NCI-H460 (cell line): ENCODE results near the gene GAB2. TPM values are rescaled to one million over a fixed set of nuclear protein-coding genes. Genes with fewer than 3 reads are reported as not detected.
"Not testable (repeated sequence)": the region's sequence is repeated elsewhere in the genome, so short reads cannot be mapped to it uniquely, and the experiment has no call there.

ENCODE experiments used
- DNase-seq: peaks from one replicate; pipeline ENCODE4 v3.0.0-alpha.2; 2016; ENCODE audit warnings: low read depth; ENCODE audit errors: extremely low read depth
- total RNA-seq: library from RNA; depleted of rRNA; stranded (reverse); fragments of >200 nt; shearing (Covaris generic); gene quantifications from 2 replicates; pipeline ENCODE4 v1.2.3, GENCODE V29; 2014

Gene GAB2
- total RNA-seq, 1 experiment from 2014 or later = 2.6 TPM

DNA sequence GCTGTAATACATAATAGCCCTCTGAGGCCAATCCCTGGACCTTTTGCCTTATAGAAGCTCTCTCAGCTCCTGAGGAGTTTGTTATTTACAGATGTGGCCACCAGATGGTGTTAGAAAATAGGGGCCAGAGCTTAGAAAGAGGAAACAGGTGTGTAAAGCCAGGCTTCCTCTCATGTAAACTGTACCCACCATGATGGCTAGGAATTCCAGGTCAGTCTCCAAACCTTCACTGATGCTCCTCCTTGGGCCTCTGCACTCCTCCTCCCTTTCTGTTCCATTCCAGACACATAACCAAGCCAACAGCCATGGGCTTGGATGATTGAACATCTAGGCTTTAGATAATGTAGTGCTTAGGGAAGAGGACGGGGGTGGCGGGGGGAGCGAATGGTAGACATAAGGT lies 189.2 kb downstream of the GAB2 start:
- DNase-seq = peak; percentile 19

DNA sequence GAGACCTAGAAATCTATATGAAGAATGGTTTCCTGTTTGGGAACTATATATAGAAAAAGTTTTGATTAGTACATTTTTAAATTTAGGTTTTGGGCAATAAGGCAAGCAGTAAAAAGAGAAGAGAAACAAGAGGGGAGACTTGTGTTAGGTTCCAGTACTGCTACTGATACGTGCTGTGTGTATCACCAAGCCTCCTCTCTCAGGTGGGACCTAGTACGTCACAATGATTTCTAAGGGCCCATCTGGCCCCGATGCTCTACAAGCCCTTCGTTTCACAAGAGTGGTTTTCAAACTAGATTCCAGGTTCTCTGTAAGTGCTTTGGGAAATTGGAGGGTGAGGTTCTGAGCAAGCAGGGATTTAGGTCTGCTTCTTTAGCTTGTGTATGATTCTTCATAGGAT lies 189.7 kb downstream of the GAB2 start:
- DNase-seq = no peak

DNA sequence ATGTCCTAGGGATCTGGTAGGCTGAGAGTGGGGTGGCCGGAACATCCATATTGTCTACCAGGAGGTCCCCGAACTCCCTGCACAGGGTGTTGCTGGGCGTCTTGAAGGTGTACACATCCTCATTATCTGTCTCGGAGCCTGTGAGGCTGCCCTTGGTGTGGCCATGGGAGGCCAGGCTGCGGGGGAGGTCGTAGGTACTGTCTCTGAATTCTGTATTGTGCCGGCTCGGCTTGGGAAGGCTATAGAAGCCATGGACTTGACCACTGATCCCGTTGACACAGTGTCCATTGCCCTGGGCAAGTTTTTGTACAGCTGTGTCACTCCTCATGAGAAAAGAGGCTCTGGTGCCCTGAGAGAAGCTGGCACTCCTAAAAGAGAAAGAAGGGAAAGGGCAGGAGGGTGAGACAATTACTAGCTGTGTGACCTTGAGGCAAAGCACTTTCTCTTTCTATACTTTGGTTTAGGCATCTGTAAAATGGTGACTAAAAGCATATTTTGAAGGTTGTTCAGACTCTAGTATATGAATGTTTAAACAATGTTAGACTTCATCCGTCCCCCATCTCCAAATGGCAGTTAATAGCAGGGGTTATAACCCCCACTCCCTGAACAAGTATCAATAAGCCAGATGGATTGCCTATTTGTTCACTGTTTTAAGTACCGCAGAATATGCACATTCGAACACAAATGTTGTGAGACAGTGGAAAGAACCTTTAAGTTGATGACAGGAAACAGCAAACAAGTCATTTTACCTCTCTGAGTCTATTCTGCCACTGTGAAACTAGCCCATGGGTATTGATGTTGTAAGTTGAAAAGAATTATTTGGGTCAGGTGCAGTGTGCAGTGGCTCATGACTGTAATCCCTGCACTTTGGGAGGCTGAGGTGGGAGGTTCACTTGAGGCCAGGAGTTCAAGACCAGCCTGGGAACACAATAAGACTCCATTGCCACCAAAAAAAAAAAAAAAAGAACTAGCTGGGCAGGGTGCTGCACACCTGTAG lies 190.6 kb downstream of the GAB2 start:
- DNase-seq = no peak

DNA sequence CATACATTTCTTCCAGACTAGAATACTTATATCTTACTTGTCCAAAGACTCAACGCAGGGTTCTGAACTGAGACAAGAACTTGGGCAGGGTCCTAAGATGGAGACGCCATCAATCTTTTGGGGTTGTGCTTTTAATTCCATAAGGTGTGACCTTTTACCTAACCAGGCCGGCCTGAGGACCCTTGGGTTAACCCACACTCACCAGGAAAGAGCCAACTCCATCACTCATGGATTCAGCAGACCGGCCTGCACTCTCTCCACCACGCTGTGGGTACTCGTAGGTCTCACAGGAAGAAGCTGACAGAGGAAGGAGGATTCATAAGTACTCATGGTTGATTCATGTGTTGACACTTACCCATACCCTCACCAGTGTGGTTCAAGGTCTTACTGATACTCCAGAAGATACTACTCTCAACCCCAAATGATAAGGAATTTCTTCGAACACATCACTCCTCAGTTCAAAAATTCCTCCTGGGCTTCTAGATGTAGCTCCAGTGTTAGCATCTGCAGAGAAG lies 192.7 kb downstream of the GAB2 start:
- DNase-seq = no peak

DNA sequence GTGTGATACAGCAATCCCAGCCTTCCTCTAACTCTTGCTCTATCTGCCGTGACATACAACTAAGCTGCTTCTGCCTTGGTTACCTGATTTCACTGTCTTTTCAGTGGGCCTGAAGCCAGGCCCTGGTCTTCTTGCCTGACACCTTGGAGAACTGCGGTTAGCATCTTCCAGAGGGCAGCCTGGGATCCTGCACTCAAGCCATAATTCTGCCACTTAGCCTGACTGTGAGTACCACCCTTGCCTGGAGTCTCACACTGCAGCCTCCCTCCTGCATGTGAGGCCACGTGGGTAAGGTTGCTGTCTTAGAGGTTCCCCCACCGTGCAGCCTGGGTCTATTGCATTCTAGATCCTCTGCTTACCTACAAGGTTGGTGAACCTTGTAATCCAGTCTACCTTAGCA lies 193.1 kb downstream of the GAB2 start:
- DNase-seq = no peak

DNA sequence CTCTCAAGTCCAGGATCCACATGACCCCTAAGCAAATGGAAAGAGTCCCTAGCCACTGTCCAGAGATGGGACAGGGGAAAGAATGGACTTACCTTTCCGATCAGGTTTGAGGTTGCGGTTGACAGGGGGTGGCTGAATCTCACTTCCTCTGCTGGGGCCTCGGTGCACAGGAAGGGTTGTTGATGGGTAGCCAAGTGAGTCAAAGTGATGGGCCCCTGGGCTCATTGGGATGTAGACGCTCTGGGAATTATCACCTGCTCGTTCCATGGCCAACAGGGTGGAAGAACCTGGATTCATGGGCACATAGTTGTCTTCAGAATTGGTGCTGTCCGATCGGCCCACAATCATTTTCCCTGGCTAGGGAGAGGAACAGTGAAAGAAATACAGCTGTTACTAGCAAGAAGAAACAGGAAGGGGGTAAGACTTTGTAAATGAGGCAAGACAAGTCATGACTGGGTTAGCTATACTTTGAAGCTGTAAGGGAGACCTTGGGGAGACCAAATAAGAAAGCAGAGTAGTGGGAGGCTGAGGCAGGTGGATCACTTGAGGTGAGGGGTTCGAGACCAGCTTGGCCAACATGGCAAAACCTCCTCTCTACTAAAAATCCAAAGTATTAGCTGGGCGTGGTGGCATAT lies 194.2 kb downstream of the GAB2 start:
- no peak for DNase-seq

DNA sequence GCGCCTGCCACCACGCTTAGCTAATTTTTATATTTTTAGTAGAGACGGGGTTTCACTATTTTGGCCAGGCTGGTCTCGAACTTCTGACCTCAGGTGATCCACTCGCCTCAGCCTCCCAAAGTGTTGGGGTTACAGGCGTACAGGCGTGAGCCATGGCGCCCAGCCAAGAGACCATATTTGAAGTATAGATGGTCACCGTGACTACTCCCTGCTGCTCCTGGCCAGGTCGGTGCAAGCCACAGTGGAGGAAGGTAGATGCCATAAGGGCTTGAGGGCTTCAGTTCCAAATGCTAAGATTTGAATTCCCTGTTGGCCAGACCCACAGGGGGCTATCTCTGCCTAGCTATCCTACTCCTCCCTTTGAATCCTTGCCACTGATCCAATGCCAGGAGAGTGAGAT lies 194.9 kb downstream of the GAB2 start:
- DNase-seq = not testable (repeated sequence)

DNA sequence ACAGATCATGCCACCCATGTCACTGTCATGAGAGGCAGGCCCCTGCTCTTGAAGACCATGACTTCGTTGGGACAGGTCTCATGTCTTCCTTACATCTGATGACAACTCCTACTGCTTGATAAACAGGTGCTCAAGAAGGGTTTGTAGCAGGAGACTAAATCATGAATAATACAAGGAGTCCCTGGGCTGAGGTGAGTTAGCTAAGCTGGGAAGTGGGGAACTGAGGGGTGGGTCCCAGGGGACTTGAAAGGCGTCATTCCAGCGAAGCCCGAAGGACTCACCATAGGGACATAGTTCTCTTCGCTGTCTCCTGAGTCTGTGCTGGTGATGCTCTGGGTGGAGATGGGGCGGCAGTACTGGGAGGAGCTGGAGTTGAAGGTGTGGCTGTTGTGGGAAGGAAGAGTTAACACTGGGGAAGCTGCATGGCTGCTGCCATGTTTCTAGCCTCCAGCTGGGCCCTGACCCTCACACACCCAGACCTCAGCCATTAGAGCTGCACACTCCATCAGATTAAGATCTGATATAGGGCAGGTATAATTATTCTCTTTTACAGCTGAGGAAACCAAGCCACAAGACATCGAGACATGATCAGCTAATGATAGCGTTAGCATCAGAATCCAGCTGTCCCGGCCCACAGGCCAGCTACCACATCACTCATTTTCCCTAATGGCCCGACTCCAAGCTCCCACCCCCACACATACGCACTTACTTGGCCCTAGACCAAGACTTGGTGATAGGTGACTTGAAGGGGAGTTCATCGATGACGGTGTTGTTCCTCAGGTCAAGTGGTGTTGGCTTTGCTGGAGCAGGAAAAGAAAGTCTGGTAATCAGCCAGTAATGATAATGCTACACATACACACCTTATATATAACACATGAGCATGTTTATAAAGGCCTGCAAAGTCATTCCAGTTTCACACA lies 196.0 kb downstream of the GAB2 start:
- DNase-seq = no peak

DNA sequence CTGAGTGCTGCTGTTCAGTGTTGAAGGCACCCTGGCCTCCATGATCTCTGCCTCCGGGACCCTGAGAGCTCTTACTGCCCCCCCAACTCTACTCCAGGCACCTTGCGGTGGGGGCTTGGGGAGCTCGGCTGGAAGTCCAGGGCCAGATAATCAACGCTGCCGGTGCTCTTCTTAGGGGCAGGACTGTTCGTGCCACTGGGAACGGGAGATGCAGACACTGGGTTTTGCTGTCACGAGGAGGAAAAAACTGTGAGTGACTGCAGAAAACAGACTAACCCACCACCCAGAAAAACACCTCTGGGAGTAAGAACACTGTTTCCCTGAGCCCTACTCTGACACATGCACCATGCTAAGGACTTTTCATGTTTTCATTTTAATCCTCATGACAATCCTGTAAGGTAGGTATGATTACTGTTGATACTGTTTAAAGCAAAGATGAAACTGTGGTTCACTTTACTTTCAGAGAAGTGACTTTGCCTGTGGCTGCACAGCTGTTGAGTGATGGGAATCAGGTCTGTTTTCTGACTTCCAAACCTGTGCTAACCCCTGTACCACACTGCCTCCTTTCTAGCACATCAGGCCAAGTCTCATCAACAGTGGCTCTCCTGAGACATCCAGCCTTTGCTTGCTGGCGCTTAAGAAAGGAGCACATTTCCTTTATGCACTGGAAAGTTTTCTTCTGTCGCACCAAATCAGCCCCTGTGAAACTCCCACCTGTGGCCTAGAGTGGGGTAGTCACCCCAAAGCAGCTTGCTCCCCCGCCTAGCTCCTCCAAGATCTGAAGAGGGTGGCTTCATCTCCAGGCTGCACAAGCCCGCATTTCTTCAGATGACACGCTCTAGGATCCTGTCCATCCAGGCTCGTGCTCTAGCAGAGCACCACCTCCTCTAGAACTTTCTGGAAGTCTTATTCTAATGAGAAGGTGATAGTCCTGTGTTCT lies 197.1 kb downstream of the GAB2 start:
- DNase-seq = no peak

DNA sequence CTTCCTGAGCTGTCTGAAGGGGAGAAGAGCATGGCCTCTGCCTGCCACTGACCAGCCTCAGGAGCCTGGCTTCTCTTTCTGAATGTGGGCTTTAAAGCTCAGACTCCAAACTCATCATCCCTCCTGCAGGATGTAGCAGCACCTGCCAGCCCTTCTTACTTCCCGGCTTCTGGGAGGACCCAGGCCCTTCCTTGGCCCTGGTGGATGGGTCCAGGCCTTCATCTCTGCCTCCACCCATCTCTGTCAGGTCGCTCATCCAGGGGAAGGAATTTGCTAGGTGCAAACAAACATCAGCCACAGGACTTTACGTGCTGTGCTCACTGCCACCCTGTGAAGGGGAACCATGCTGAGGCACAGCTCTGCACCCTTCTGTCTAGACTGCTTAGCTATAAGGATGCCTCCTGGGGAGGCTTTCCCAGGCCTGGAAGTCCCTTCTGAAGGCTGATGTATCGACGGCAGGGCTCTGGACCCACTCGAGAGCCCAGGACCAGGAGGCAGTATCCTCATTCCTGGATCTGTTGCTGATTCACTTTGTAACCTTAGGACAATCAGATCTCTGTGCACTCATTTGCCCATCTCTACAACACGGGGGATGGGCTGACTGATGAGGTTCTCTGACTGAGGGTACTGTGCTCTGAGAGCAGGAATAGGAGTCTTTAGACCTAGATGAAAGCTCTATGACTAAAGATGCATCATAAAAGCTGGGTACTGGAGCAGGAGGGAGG lies 198.0 kb downstream of the GAB2 start:
- DNase-seq = no peak

DNA sequence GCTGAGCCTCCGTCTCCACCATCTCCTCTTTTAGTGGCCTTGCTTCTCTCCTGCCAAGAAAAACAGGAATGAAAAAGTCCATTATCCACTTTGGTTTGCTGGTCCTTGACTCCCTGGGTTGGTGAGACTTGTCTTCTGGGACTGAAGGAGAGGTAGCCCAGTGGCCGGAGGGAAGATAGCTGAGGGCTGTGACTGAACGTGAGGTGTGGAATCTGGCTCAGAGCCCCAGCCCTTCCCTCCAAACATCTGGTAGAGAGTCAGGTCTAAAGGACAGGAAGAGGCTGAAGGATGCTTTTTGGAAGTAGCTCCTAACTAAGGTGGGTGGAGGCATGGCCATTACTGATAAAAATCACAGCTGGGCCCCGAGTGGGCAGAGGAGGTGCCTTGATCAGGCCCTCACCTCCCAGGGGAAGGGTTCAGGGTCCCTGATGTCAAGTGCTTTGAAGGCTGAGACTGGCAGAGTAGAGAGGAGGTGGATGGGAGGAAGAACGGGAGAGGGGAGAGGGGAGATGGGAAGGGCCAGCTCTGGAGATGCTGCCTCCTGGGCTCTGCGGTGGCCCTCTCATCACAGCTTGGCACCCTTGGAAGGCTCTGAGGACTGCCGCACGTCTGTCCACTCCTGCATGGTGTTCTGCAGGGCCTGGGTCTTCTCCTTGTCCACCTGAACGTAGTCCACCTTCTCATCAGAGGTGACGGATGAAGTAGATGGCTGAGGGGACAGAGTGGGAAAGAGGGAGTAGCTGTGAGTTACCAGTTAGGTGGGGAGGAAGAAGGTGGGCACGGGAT lies 198.7 kb downstream of the GAB2 start:
- DNase-seq = no peak

DNA sequence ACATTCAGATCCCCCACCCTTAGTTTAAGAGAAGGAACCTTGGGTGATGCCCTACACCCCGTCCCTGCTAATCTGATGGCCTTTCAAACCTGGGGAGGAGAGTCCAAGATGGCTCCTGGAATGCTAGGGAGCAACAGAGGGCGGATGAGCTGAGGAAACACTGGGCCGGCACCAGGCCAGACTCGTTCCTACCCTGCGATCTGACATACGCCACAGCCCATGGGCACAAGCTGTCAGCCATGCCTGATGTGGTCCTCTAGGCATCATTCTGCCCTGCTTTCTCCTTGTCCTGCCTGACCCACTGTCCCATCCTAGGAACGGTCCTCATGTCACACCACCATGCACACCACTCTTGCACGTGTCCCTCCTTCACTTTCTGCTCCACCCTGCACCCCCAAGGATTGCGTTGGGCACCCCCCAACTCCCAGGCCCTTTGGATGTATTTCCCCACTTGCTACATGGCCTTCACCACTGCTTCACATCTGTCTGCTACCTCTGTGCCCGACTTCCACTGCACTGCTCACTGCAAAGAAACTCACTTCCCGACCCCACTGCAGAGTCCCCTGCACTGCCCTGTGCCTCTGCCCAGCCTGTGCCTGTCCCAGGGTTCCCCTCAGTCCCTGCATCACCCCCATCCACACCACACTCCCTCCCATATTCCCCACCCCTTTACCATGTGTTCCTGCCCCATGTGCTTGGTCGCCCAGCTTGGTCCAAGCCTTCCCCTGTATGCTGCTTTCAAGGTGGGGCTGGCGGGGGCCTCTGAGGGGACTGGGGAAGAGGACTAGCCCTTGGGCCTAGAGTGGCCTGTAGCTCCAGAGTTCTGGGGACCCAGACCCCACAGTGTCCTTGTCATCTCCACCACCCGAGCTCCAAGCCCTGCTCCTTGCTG lies 199.7 kb downstream of the GAB2 start:
- DNase-seq = no peak

DNA sequence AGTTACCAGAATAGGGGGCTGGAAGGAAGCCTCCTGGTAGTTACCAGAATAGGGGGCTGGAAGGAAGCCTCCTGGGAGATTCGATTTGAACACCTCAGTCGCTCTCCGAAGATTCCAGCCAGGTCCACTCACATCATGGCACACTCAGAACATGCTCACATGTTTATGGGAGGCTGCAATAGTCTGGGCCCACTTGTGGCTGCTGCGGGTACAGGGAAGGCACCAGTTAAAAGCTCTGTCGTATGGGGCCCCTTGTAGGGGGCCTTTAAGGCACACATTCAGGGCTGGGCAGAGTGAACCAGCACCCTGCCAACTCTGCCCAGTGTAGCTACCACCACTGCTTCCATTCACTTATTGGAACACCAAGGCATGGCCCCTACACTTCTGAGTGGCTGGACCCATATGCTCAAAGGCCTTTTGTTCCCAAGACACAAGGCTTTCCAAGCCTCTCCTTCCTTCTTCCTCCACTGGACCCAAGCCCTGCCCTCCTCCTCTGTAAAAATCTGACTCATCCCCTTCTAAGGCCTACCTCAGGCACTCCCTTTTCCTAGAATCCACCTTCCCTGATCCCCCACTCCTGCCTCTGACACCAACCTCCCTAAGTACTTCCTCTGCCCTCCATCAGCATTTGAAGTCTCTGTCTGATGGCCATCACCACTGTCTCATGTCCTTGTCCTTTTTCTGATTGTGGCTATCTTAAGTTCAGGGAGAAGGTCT lies 200.9 kb downstream of the GAB2 start:
- no peak for DNase-seq

DNA sequence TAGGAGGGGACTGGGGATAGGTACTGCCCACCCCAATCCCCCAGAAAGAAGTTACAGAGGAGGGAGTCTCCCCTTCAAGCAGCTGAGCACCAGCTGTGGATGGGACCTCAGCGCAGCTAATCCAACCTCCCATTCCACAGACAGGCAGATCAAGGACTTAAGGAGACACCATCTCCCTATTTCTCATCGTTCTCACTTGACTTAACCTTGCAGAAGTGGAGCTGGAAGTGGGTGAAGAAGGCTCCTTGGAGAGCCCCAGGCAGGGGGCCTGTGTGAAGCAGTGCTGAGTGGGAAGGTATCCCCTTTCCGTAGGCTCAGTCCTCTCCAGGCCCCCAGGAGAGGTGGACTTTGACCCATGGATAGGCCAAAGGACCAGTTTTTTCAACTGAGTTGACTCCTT lies 201.6 kb downstream of the GAB2 start:
- DNase-seq = no peak

DNA sequence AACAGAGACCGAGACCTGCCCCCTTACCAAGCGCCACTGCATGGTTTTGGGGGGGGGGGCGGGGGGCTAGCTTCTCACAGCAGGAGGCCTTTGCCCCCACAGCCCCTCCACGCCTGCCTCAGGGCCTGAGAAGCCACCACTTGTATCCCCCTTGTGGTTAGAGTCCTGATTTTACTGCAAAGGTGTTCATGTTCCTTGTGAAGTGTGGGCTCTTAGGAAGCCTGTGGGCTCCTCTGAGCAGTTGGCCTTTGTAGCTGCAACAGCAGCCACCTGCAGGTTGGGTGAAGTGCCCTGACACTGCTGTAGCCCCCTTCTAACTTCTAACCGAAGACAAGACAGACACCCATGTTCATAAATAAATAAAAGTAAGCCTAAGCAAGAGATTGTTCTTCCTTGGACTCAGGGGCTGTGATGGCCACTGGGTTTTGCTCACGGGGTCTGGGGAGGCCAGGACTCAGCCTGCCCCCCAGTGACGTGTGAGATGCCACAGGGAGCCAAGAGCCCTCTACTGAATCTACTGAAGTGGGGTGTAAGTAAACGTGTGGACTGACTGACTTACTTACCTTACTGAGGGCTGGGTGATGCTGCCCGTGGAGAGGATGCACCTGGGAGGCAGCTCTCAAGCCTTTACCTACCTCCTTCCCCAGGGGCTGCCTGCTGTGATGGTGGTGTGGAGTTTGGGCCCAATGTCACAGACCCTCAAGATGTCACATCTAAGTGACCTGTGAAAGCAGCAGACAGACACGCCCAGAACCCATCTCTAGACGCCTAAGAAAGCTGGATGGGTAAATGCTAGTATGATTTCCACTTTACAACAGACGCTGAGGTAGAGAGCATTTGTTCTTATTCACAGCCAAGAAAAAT lies 203.1 kb downstream of the GAB2 start:
- no peak for DNase-seq
